Cortex of kidney (tissue), 1 donor: ENCODE results near the gene CXCL1.

ENCODE experiments used
- DNase-seq: peaks from one replicate; lab custom pipeline; 2025; lab: John Stamatoyannopoulos, UW

CXCL1 gene

GRCh38 chr4:73851293-73851692 lies 17.9 kb upstream of the CXCL1 start:
- DNase-seq, result no peak

GRCh38 chr4:73852771-73853170 lies 16.4 kb upstream of the CXCL1 start:
- no peak for DNase-seq

GRCh38 chr4:73853246-73853704 lies 15.9 kb upstream of the CXCL1 start, which contains the start of gene PF4V1:
TSS of gene PF4V1 (plus strand) at chr4:73853296. CDS start at chr4:73853363, 67 bp downstream.
- DNase-seq, result no peak

- DNase-seq, result no peak
Measured at GRCh38 chr4:73853718-73854473, 15.3 kb upstream of the CXCL1 start.

GRCh38 chr4:73855406-73855805 lies 13.8 kb upstream of the CXCL1 start:
- no peak for DNase-seq

GRCh38 chr4:73856518-73856917 lies 12.7 kb upstream of the CXCL1 start:
- no peak for DNase-seq

GRCh38 chr4:73859614-73860088 lies 9.5 kb upstream of the CXCL1 start:
- no peak for DNase-seq

GRCh38 chr4:73860181-73860580 lies 9.0 kb upstream of the CXCL1 start:
- DNase-seq, result no peak

- DNase-seq, result no peak
Measured at GRCh38 chr4:73860917-73861316, 8.3 kb upstream of the CXCL1 start.

GRCh38 chr4:73862322-73862721 lies 6.9 kb upstream of the CXCL1 start:
- no peak for DNase-seq

GRCh38 chr4:73864365-73864764 lies 4.8 kb upstream of the CXCL1 start:
- no peak for DNase-seq

- no peak for DNase-seq
Measured at GRCh38 chr4:73864961-73865360, 4.2 kb upstream of the CXCL1 start.

GRCh38 chr4:73865431-73866096 lies 3.6 kb upstream of the CXCL1 start:
- no peak for DNase-seq

GRCh38 chr4:73866246-73866645 lies 2.9 kb upstream of the CXCL1 start:
- no peak for DNase-seq

GRCh38 chr4:73867783-73868182 lies 1.4 kb upstream of the CXCL1 start:
- no peak for DNase-seq

GRCh38 chr4:73868206-73869129 lies 725 bp upstream of the CXCL1 start:
- no peak for DNase-seq

- DNase-seq, result no peak
Measured at GRCh38 chr4:73870260-73870659, 1.1 kb downstream of the CXCL1 start.

GRCh38 chr4:73870768-73871167 lies 1.6 kb downstream of the CXCL1 start:
- DNase-seq, result no peak

GRCh38 chr4:73871511-73872310 lies 2.5 kb downstream of the CXCL1 start:
- no peak for DNase-seq

- no peak for DNase-seq
Measured at GRCh38 chr4:73872316-73873108, 3.3 kb downstream of the CXCL1 start.

- DNase-seq, result no peak
Measured at GRCh38 chr4:73874386-73874785, 5.2 kb downstream of the CXCL1 start.
